ENCODE results near the gene CDK11A. TPM values are rescaled to one million over a fixed set of nuclear protein-coding genes. Genes with fewer than 3 reads are reported as not detected.
"Not testable (repeated sequence)": the region's sequence is repeated elsewhere in the genome, so short reads cannot be mapped to it uniquely, and the experiment has no call there.

The CDK11A gene
- total RNA-seq, 1 experiment from 2014 or later, result 43.8 TPM

GRCh38 chr1:1664941-1665814 is 59.0 kb downstream of the CDK11A start:
- Mint-ChIP-seq H3K27ac (ENCODE audit: low read depth, unreplicated experiment) (no peak overlapping the region), H3K27me3 (ENCODE audit: insufficient read depth, unreplicated experiment) (no peaks in the 10 kb centered on the region), H3K4me3 (ENCODE audit: unreplicated experiment) (no peak overlapping the region), H3K9me3 (ENCODE audit: unreplicated experiment) (no peaks in the 10 kb centered on the region), H3K36me3 (ENCODE audit: insufficient read depth, unreplicated experiment) (peaks cover 34% of the 10 kb centered on the region), H3K4me1 (ENCODE audit: insufficient read depth, unreplicated experiment) (no peaks in the 10 kb centered on the region)
- no TSS peak for BruUV-seq (replicated peaks)
- intact Hi-C loops (cut with micrococcal nuclease), result no loop called here
- POLR2A ChIA-PET, result interaction anchor here (0.8 kb wide), 1 partner anchor 64 kb away, joined by 3 read pairs; no protein-coding TSS in a partner anchor
- TF ChIP-seq, protein P1, sequence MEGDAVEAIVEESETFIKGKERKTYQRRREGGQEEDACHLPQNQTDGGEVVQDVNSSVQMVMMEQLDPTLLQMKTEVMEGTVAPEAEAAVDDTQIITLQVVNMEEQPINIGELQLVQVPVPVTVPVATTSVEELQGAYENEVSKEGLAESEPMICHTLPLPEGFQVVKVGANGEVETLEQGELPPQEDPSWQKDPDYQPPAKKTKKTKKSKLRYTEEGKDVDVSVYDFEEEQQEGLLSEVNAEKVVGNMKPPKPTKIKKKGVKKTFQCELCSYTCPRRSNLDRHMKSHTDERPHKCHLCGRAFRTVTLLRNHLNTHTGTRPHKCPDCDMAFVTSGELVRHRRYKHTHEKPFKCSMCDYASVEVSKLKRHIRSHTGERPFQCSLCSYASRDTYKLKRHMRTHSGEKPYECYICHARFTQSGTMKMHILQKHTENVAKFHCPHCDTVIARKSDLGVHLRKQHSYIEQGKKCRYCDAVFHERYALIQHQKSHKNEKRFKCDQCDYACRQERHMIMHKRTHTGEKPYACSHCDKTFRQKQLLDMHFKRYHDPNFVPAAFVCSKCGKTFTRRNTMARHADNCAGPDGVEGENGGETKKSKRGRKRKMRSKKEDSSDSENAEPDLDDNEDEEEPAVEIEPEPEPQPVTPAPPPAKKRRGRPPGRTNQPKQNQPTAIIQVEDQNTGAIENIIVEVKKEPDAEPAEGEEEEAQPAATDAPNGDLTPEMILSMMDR (IDR thresholded peaks at IDR 0.05; ENCODE audit: unreplicated experiment), result no peak
- CTCF ChIA-PET, result interaction anchor here (0.6 to 1.0 kb wide), 2 partner anchors 16 to 49 kb away, joined by 3 read pairs; no protein-coding TSS in a partner anchor
- DNase-seq (ENCODE audit: unreplicated experiment), result no peak

DNA sequence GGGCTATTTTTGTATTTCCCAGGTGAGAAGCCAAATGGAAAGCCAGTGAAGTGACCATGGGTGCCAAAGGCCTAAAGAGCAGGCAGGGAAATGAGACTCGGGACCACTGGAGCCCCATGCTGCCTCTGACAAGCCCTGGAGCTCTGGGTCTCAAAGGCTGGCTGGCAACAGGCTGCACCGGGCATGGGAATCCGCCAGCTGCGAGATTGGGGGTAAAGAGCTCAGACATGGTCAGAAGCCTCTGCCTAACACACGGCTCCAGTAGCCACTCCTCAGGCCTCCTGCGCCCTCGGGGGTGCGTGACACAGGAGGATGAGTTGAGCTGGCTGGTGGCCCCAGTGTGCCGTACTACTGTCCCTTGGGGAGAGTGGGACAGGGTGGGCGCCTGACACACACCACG is 59.8 kb downstream of the CDK11A start:
- intact Hi-C loops (cut with micrococcal nuclease); H3K4me1 Mint-ChIP-seq (ENCODE audit: insufficient read depth, unreplicated experiment); H3K9me3 Mint-ChIP-seq (ENCODE audit: unreplicated experiment); BruUV-seq (replicated peaks); DNase-seq (ENCODE audit: unreplicated experiment); H3K4me3 Mint-ChIP-seq (ENCODE audit: unreplicated experiment); H3K27me3 Mint-ChIP-seq (ENCODE audit: insufficient read depth, unreplicated experiment); POLR2A ChIA-PET; CTCF ChIA-PET; H3K27ac Mint-ChIP-seq (ENCODE audit: low read depth, unreplicated experiment): not testable (repeated sequence)
- peaks cover 25% of the 10 kb centered on the region for H3K36me3 Mint-ChIP-seq (ENCODE audit: insufficient read depth, unreplicated experiment)

GRCh38 chr1:1662830-1663560 is 61.2 kb downstream of the CDK11A start:
- H3K4me3 Mint-ChIP-seq (ENCODE audit: unreplicated experiment); POLR2A ChIA-PET; H3K4me1 Mint-ChIP-seq (ENCODE audit: insufficient read depth, unreplicated experiment); H3K27ac Mint-ChIP-seq (ENCODE audit: low read depth, unreplicated experiment); BruUV-seq (replicated peaks); DNase-seq (ENCODE audit: unreplicated experiment); intact Hi-C loops (cut with micrococcal nuclease); H3K9me3 Mint-ChIP-seq (ENCODE audit: unreplicated experiment); H3K27me3 Mint-ChIP-seq (ENCODE audit: insufficient read depth, unreplicated experiment): not testable (repeated sequence)
- peaks cover 26% of the 10 kb centered on the region for H3K36me3 Mint-ChIP-seq (ENCODE audit: insufficient read depth, unreplicated experiment)
- CTCF ChIA-PET, result interaction anchor here (0.6 kb wide), 1 partner anchor 430 kb away, joined by 3 read pairs; no protein-coding TSS in a partner anchor

DNA sequence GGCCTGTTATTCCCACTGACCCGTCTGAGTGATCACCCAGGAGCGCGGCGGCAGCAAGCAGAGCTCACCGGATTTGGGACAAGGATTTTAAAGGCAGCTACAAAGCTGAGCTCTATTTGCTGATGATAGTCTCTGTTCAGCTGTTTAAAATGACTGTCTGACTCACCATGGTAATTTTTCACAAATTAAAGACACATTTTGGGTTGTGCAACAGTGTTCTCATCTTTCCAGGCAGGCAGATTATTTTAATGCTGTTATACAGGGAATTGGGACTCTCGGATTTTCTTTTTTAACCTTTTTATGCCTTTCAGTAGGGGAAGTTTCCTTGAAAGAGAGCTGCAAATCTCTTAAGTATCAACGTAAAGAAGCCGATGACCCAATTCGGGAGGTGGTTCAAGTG is 61.8 kb downstream of the CDK11A start:
- CTCF ChIA-PET; H3K27me3 Mint-ChIP-seq (ENCODE audit: insufficient read depth, unreplicated experiment); H3K4me3 Mint-ChIP-seq (ENCODE audit: unreplicated experiment); POLR2A ChIA-PET; H3K4me1 Mint-ChIP-seq (ENCODE audit: insufficient read depth, unreplicated experiment); H3K27ac Mint-ChIP-seq (ENCODE audit: low read depth, unreplicated experiment); BruUV-seq (replicated peaks); DNase-seq (ENCODE audit: unreplicated experiment); intact Hi-C loops (cut with micrococcal nuclease); H3K9me3 Mint-ChIP-seq (ENCODE audit: unreplicated experiment): not testable (repeated sequence)
- H3K36me3 Mint-ChIP-seq (ENCODE audit: insufficient read depth, unreplicated experiment), result peaks cover 22% of the 10 kb centered on the region

GRCh38 chr1:1658583-1659549 is 65.3 kb downstream of the CDK11A start, which contains the start of gene CDK11B:
CDK11B (minus strand) TSS chr1:1659004; CDS start chr1:1657485, 1,519 bp downstream.
- Mint-ChIP-seq H3K27ac (ENCODE audit: low read depth, unreplicated experiment) (peak within 1 kb of the TSS; percentile 98), H3K36me3 (ENCODE audit: insufficient read depth, unreplicated experiment) (peaks cover 32% of the 10 kb centered on the region), H3K4me3 (ENCODE audit: unreplicated experiment) (peak within 1 kb of the TSS; percentile 88)
- CTCF ChIA-PET; H3K27me3 Mint-ChIP-seq (ENCODE audit: insufficient read depth, unreplicated experiment); BruUV-seq (replicated peaks); H3K9me3 Mint-ChIP-seq (ENCODE audit: unreplicated experiment); intact Hi-C loops (cut with micrococcal nuclease); H3K4me1 Mint-ChIP-seq (ENCODE audit: insufficient read depth, unreplicated experiment): not testable (repeated sequence)
- POLR2A ChIA-PET, result interaction anchor here (1.1 kb wide), 1 partner anchor 66 kb away, joined by 4 read pairs; no protein-coding TSS in a partner anchor
- DNase-seq (ENCODE audit: unreplicated experiment), result peak; percentile 96

Other genes with a start within 250 kb of the CDK11A start
- gene ATAD3A, start 212.2 kb downstream of the CDK11A start, total RNA-seq (2022), result 43.1 and 63.2 TPM in 2 replicates
- 3.6 and 5.5 TPM in 2 replicates for gene TMEM240, start 183.7 kb downstream of the CDK11A start, total RNA-seq (2022)
- 97.4 and 104 TPM in 2 replicates for gene SSU72, start 149.5 kb downstream of the CDK11A start, total RNA-seq (2022)
- 4.3 and 5.1 TPM in 2 replicates for gene FNDC10, start 124.2 kb downstream of the CDK11A start, total RNA-seq (2022)
- gene MIB2, start 108.9 kb downstream of the CDK11A start, total RNA-seq (2022), result 46.4 and 61.3 TPM in 2 replicates
- gene MMP23B, start 92.2 kb downstream of the CDK11A start, total RNA-seq (2022), result 1.4 and 1.7 TPM in 2 replicates
- gene CDK11B, start 65.4 kb downstream of the CDK11A start, total RNA-seq (2022), result 32.0 and 32.5 TPM in 2 replicates
- gene SLC35E2B, start 31.6 kb downstream of the CDK11A start, total RNA-seq (2022), result 35.4 and 38.1 TPM in 2 replicates
- gene NADK, start 54.1 kb upstream of the CDK11A start, total RNA-seq (2022), result 106 and 107 TPM in 2 replicates
- gene GNB1, start 166.7 kb upstream of the CDK11A start, total RNA-seq (2022), result 426 and 430 TPM in 2 replicates
- 1.7 and 2.8 TPM in 2 replicates for gene CALML6, start 190.9 kb upstream of the CDK11A start, total RNA-seq (2022)
- gene TMEM52, start 194.9 kb upstream of the CDK11A start, total RNA-seq (2022), result 0.91 and 1.2 TPM in 2 replicates

Data from MCF 10A (cell line).